OCI-LY1 (cell line): Measurements from ENCODE around the gene KCNJ9.

Experiments
- EZH2 ChIP-seq: fragments of 200-600 bp; sonication (generic), shearing (Covaris generic); IDR thresholded peaks from 2 replicates; pipeline ENCODE4 v1.8.0; 2017; ENCODE audit warnings: borderline replicate concordance, mixed run types, mild to moderate bottlenecking, antibody characterized with exemption, low read length, moderate library complexity, mixed read lengths
- TF ChIP-seq, protein P1 (sequence below): fragments of 200-600 bp; sonication (generic), shearing (Covaris generic); IDR thresholded peaks from 2 replicates; pipeline ENCODE4 v1.5.1; 2017; ENCODE audit warnings: mild to moderate bottlenecking, antibody characterized with exemption, low read length, moderate library complexity, mixed read lengths

DNA sequence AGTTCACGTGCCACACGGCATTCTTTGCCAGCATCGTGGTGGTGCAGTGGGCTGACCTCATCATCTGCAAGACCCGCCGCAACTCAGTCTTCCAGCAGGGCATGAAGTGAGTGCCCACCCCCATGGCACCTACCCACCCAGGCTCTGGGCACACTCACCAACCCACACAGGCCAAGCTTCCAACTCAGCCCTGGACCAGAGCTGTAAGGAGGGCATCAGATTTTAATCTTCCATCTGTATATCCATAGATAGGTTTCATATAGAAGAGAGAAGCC, 55.5 kb downstream of the KCNJ9 start:
- TF ChIP-seq, protein P1, sequence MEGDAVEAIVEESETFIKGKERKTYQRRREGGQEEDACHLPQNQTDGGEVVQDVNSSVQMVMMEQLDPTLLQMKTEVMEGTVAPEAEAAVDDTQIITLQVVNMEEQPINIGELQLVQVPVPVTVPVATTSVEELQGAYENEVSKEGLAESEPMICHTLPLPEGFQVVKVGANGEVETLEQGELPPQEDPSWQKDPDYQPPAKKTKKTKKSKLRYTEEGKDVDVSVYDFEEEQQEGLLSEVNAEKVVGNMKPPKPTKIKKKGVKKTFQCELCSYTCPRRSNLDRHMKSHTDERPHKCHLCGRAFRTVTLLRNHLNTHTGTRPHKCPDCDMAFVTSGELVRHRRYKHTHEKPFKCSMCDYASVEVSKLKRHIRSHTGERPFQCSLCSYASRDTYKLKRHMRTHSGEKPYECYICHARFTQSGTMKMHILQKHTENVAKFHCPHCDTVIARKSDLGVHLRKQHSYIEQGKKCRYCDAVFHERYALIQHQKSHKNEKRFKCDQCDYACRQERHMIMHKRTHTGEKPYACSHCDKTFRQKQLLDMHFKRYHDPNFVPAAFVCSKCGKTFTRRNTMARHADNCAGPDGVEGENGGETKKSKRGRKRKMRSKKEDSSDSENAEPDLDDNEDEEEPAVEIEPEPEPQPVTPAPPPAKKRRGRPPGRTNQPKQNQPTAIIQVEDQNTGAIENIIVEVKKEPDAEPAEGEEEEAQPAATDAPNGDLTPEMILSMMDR = no peak
- no peak for TF ChIP-seq EZH2
